ENCODE results near the gene ALG13.
"Not testable (repeated sequence)": the region's sequence is repeated elsewhere in the genome, so short reads cannot be mapped to it uniquely, and the experiment has no call there.

Gene ALG13

DNA sequence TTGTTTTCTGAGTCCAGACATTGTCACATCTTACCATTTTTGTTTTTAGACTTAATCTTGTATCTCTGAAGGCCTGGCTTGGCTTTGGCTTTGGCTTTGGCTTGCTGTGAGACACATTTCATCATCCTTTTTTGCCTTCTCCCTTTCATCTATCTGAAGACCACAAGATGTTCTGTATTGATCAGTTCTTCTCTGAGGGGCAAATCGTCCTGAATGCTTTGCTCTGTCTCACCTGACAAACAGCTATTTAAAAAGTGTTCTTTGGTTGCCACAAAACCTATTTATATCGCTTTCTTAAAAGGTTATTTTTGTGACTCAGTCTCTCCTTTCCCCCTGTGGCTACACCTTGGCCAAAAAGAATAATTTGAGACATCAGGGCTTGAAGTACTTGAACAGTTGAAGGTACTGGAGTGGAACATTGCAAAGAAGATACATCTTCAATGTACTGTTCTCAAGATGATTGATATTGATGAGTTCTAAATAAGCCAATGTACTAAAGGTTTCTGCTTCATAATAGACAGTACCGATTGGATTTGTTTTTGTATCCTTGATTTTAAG lies 80.7 kb downstream of the ALG13 start:
- no peak for DNase-seq

DNA sequence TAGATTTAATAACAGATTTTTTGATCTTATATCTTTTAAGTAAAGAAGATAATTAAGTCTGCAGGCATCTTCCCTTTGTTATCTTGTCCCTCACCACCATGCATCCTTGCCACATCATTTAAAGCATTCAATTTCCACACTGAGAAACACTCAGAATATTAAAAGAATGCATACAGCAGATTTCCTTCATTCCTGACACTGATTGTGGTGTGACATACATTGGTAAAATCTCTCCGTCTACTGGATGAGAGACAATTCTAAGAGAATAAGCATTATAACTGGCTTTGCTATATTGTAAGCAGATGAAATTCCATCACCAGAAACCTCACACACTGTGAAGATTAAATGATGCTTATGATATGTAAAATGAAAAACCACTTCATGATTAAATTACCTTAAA lies 97.6 kb downstream of the ALG13 start:
- no peak for DNase-seq

DNA sequence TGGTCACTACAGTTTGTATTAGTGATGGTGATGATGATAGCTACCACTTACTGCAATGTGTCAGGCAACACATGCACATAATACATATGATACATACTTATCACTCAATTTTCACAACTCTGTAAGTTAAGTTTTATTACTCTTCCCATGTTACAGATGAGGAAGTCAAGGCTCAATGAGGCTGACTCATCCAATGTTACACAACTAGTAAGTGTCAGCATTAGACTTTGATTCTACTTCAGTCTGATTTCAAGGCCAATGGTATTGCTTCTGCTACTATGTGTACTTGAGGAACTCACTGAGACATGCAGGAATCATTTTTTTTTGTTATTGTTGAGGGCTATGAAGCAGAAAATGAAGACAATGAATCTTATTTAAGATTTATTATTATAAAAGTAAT lies 98.6 kb downstream of the ALG13 start:
- DNase-seq: no peak

DNA sequence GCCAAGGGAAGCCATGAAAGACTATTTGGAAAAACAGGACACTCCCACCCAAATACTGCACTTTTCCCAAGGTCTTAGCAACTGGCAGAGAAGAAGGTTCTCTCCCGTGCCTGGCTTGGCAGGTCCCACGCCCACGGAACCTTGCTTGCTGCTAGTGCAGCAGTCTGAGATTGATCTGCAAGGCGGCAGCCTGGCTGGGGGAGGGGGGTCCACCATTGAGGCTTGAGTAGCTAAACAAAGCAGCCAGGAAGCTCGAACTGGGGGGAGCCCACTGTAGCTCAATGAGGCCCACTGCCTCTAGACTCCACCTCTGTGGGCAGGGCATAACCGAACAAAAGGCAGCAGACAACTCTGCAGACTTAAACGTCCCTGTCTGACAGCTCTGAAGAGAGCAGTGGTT lies 103.7 kb downstream of the ALG13 start:
- no peak for DNase-seq

DNA sequence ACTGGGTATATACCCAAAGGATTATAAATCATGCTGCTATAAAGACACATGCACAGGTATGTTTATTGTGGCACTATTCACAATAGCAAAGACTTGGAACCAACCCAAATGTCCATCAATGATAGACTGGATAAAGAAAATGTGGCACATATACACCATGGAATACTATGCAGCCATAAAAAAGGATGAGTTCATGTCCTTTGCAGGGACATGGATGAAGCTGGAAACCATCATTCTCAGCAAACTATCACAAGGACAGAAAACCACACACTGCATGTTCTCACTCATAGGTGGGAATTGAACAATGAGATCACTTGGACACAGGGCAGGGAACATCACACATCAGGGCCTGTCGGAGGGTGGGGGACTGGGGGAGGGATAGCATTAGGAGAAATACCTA lies 109.1 kb downstream of the ALG13 start:
- not testable (repeated sequence) for DNase-seq
